GM19240 (cell line): ENCODE results near the gene ZNF239.
"Not testable (repeated sequence)": the region's sequence is repeated elsewhere in the genome, so short reads cannot be mapped to it uniquely, and the experiment has no call there.

Experiments
- DNase-seq: peaks from one replicate; pipeline ENCODE4 v3.0.0; 2011; ENCODE audit warnings: low spot score; ENCODE audit not compliant: insufficient read length

Gene ZNF239

GRCh38 chr10:43574001-43574892 is at the start of gene ZNF239:
ZNF239 (minus strand) TSS chr10:43574616; CDS start chr10:43558079, 16,537 bp downstream.
- DNase-seq: peak; percentile 34

- no peak for DNase-seq
Observed at GRCh38 chr10:43623351-43623750, 48.9 kb upstream of the ZNF239 start.

GRCh38 chr10:43622038-43622437 is 47.6 kb upstream of the ZNF239 start:
- no peak for DNase-seq

GRCh38 chr10:43619368-43619767 is 45.0 kb upstream of the ZNF239 start:
- no peak for DNase-seq

GRCh38 chr10:43616697-43617370 is 42.4 kb upstream of the ZNF239 start:
- no peak for DNase-seq

GRCh38 chr10:43610636-43611035 is 36.2 kb upstream of the ZNF239 start:
- no peak for DNase-seq

- DNase-seq: no peak
Observed at GRCh38 chr10:43607199-43607573, 32.8 kb upstream of the ZNF239 start.

- DNase-seq: peak; percentile 72
Observed at GRCh38 chr10:43606323-43607198, 32.1 kb upstream of the ZNF239 start, which contains the start of gene ZNF485. ZNF485 (plus strand) TSS chr10:43606438; CDS start chr10:43607051, 613 bp downstream.

- DNase-seq: no peak
Observed at GRCh38 chr10:43605850-43606322, 31.5 kb upstream of the ZNF239 start.

- not testable (repeated sequence) for DNase-seq
Observed at GRCh38 chr10:43601576-43601975, 27.2 kb upstream of the ZNF239 start.

- no peak for DNase-seq
Observed at GRCh38 chr10:43599333-43599732, 24.9 kb upstream of the ZNF239 start.

- no peak for DNase-seq
Observed at GRCh38 chr10:43598446-43598845, 24.0 kb upstream of the ZNF239 start.

GRCh38 chr10:43596546-43596945 is 22.1 kb upstream of the ZNF239 start:
- no peak for DNase-seq

- no peak for DNase-seq
Observed at GRCh38 chr10:43595739-43596298, 21.4 kb upstream of the ZNF239 start.

GRCh38 chr10:43594944-43595589 is 20.7 kb upstream of the ZNF239 start:
- no peak for DNase-seq

GRCh38 chr10:43591303-43591904 is 17.0 kb upstream of the ZNF239 start:
- DNase-seq: no peak

- not testable (repeated sequence) for DNase-seq
Observed at GRCh38 chr10:43586730-43587115, 12.3 kb upstream of the ZNF239 start.

GRCh38 chr10:43585981-43586729 is 11.7 kb upstream of the ZNF239 start:
- DNase-seq: no peak

GRCh38 chr10:43585046-43585445 is 10.6 kb upstream of the ZNF239 start:
- DNase-seq: no peak
